NCI-H1105 (cell line): ENCODE results near the gene ATRIP.
"Not testable (repeated sequence)": the region's sequence is repeated elsewhere in the genome, so short reads cannot be mapped to it uniquely, and the experiment has no call there.

Experiments
- DNase-seq: peaks from one replicate; lab custom pipeline; 2025; lab: John Stamatoyannopoulos, UW

The ATRIP gene

DNA sequence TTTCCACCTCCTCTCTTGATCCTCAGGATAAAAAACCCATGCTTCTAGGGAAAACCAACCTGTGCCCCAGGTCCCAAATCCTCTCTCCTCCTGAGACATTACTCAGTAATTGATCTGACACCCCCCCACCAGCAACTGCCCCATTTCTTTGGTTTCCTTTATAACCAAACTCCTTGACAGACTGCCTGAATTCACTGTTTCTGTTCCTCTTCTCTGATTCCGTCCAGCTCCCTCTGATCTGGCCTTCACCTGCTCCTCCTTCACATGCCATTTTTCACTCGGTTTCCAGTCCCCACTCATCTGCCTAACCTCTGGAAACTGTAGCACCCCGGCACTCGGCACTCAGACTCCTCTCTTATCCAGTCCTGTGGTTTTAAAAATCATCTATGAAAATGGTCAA lies 8.7 kb upstream of the ATRIP start:
- DNase-seq, result no peak

DNA sequence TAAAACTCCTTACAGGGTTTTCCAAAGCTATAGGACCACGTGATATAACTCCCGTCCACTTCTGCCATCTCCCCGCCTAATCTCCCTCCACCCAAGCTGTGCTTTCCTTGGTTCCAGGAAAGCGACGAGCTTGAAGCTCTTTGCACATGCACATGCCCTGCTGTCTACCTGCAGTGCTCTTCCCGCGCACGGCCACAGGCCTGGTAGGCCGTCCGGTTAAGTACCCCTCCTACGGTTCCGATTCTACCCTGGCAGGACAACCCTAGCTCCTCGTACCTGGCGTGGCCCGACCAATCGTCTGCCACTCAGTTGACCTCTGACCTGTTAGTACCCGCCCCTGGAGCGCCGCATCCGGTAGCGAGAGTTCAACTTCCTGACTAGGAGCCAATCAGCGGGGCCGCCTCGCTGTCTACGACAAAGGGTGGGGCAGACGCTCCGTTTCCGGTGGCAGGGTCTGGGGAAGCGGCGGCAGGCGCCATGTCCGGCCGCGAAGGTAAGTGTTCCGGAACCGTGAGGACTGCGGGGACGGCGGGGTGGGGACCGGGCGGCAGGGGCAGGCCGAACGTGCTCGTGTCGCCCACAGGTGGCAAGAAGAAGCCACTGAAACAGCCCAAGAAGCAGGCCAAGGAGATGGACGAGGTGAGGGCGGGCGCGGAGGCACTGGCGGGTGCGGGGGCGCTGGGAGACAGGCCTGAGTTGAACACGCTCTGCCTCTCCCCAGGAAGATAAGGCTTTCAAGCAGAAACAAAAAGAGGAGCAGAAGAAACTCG lies 6.5 kb upstream of the ATRIP start, which contains the start of the genes CCDC51 and TMA7:
TSS of gene CCDC51 (minus strand) at position 300 of the 770 bp plus-strand sequence. CDS start 4,991 bp downstream, outside the sequence.
TSS of gene TMA7 (plus strand) at position 438 of the 770 bp plus-strand sequence. CDS start at position 478, 40 bp downstream.
- peak; percentile 85 for DNase-seq

DNA sequence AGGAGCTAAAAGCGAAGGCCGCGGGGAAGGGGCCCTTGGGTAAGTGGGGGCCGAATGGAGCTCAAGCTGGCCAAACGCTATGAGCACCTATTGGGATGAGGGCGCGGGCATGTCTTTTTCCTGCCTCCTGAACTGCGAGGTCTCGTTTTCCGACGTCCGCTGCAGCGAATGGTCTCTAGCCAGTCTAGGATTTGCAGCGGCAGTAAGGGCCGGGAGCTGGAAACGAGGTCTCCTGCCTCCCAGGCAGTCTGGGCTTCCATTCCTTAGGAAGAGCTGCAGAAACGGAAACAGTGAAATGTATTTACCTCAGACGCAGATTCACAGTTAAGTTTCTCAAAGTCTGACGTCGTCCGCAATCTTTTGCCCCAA lies 6.0 kb upstream of the ATRIP start:
- no peak for DNase-seq

DNA sequence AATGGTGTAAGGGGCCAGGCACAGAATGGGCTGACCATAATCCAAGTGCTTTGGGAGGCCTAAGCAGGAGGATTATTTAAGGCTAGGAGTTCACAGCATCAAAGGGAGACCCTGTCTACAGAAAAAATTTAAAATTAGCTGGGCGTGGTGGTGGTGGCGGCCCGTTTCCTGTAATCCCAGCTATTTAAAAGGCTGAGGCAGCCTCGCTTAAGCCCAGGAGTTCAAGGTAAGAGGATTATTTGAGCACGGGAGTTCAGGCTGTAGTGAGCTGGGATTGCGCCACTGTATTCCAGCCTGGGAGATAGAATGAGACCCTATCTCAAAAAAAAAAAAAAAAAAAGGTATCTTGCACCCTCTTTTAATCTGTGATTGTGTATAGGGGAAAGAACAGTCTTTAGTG lies 4.6 kb upstream of the ATRIP start:
- DNase-seq, result no peak

DNA sequence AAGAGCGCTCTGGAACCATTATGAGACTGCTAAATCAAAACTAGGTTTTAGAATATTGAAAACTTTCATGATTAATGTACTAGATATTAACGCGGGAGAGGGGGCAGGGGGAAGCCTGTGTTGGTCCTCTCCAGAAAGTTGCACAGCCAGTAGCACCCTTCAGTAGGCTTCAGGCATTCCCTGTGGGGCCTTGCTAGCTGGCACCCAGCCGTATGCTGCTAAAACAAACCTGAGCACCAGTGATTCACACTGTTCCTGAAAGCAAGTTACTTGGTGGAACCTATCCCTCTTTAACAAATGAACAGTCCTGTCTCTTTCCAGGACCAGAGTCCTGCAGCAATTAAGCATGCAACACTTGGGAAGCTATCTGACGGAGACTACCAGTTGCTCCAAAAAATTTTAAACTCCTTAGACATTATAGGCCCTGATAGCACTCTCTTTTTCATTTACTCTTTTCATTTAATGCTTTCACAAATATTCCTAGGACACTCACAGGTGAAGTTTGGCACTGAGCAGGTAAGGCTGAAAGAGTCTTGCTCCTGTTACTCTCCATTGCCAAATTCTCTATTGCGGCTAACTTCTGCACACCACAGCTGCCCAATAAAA lies 1.2 kb upstream of the ATRIP start:
- no peak for DNase-seq

DNA sequence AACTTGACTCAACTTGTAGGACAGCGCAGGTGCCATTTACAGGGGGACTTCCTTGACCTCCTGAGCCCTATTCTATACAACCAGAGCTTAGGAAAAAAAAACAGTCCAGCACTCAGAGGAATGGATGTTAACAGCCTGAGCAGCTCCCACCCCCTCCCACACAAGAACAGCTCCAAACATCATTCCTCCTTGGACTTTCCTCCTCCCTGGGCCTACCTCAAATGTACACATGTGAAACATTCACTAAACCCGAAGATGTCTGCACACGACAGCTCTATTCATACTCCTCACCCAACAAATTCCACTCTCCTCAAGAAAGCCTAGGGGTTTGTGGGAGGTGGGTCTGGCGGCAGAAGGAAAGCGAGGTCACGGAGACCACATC lies 503 bp upstream of the ATRIP start:
- DNase-seq, result no peak

DNA sequence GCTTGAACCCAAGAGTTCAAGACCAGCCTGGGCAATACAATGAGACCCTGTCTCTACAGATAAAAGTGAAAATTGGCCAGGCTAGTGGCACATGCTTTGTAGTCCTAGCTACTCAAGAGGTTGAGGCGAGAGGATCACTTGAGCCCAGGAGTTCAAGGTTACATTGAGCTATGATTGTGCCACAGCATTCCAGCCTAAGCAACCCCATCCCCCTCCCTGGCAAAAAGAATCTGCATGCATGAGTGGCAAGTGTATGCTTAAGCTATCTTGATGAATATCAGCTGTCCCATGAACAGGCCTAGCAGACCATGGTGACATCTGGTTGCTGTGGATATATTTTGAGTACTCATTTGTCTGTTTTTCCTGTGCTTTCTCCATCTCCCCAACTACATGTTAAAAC lies 4.7 kb downstream of the ATRIP start:
- DNase-seq, result no peak

DNA sequence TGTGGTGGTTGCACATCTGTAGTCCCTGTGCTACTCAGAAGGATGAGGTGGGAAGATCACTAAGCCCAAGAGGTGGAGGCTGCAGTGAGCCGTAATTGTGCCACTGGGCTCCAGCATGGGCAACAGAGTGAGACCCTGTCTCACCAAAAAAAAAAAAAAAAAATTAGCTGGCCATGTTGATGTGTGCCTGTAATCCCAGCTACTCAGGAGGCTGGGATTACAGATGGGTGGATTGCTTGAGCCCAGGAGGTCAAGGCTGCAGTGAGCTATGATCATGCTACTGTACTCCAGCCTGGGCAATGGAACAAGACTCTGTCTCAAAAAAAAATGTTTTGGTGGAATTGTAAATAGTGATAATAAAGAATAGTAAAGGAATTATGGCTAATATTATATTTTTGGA lies 9.9 kb downstream of the ATRIP start:
- no peak for DNase-seq

DNA sequence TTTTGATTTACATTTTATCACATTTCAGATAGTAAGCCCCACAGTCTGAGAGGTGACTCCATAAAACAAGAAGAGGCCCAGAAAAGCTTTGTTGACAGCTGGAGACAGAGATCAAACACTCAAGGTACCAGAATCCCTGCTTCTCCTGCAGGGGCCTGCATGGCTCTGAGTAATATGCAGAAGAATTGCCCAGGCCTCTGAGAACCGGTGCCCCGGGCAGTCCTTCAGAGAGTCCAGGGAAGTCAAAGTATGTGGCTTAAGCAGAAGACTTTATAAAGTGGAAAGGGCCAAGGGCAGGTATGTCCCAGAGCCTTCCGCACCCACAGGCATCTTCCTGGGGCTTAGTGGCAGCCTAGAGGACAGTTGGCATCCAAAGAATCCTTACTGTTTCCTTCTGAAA lies 12.8 kb downstream of the ATRIP start:
- no peak for DNase-seq

DNA sequence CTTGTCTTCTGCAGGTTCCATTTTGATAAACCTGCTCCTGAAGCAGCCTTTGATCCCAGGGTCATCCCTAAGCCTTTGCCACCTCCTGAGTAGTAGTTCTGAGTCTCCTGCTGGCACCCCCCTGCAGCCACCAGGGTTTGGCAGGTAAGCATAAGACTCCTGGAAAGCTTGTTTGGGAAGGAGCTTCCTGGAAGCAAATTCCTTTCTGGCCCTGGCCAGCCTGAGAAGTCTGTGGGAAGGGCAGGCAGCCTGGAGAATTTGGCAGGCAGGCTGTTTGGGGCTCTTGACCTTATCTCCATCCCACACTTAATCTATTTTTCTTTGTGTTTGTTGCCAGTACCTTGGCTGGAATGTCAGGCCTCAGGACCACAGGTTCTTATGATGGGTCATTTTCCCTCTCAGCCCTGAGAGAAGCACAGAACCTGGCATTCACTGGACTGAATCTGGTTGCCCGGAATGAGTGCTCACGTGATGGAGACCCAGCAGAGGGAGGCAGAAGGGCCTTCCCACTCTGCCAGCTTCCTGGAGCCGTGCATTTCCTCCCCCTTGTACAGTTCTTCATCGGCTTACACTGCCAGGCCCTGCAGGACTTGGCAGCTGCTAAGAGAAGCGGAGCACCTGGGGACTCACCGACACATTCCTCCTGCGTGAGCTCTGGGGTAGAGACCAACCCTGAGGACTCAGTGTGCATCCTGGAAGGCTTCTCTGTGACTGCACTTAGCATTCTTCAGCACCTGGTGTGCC lies 13.4 kb downstream of the ATRIP start:
- DNase-seq, result no peak

DNA sequence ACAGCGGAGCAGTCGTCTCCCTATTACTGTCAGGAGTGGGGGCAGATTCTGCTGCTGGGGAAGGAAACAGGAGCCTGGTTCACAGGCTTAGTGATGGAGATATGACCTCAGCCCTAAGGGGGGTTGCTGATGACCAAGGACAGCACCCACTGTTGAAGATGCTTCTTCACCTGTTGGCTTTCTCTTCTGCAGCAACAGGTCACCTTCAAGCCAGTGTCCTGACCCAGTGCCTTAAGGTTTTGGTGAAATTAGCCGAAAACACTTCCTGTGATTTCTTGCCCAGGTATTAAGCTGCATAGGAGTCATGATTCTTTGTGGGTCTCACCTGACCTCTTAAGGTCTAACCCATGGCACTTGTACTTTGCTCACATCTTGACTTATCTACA lies 14.0 kb downstream of the ATRIP start:
- no peak for DNase-seq

DNA sequence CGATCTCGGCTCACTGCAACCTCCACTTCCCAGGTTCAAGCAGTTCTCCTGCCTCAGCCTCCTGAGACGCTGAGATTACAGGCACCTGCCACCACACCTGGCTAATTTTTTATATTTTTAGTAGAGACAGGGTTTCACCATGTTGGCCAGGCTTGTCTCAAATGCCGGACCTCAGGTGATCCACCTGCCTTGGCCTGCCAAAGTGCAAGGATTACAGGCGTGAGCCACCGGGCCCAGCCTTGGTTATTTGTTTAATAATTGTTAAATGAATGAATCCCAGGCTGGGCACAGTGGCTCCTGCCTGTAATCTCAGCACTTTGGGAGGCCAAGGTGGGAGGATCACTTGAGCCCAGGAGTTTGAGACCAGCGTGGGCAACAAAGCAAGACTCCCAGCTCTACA lies 15.2 kb downstream of the ATRIP start:
- not testable (repeated sequence) for DNase-seq

DNA sequence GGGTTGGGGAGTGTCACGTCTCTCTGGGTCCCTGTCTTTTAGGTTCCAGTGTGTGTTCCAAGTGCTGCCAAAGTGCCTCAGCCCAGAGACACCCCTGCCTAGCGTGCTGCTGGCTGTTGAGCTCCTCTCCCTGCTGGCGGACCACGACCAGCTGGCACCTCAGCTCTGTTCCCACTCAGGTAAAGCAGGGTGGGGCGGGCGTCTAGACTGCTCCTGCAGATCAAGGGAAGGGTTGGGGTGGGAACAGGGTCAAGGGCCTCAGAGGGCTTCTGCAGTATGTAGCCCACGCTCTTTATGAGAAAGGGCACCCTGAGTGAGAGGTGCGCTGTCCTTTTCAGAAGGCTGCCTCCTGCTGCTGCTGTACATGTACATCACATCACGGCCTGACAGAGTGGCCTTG lies 17.2 kb downstream of the ATRIP start:
- no peak for DNase-seq

DNA sequence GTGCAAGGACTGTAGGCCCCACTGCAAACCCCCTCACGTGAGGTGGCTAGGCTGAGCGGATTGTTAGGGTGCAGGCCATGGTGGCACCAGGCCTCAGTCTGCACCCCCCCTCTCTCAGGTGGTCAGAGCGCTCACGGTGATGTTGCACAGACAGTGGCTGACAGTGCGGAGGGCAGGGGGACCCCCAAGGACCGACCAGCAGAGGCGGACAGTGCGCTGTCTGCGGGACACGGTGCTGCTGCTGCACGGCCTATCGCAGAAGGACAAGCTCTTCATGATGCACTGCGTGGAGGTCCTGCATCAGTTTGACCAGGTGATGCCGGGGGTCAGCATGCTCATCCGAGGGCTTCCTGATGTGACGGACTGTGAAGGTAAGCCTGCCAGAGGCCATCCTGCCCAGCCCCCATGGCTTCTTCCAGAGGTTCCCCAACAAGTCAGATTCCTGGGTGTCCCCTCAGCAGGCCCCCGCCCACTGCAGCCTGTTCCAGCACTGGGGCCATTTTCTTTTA lies 18.2 kb downstream of the ATRIP start:
- no peak for DNase-seq

DNA sequence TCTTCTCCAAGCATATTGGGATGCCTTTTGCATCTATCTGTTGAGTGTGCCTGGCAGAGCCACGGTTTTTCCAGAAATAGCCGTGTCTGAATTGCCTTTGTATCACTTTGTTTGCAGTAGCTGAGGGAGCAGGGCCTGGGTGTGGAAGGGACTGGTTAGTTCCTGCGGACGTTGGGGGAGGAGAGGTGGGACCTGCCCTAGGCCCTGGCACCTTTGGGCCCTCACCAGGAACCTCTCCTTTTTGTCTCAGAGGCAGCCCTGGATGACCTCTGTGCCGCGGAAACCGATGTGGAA lies 18.6 kb downstream of the ATRIP start:
- DNase-seq, result no peak

DNA sequence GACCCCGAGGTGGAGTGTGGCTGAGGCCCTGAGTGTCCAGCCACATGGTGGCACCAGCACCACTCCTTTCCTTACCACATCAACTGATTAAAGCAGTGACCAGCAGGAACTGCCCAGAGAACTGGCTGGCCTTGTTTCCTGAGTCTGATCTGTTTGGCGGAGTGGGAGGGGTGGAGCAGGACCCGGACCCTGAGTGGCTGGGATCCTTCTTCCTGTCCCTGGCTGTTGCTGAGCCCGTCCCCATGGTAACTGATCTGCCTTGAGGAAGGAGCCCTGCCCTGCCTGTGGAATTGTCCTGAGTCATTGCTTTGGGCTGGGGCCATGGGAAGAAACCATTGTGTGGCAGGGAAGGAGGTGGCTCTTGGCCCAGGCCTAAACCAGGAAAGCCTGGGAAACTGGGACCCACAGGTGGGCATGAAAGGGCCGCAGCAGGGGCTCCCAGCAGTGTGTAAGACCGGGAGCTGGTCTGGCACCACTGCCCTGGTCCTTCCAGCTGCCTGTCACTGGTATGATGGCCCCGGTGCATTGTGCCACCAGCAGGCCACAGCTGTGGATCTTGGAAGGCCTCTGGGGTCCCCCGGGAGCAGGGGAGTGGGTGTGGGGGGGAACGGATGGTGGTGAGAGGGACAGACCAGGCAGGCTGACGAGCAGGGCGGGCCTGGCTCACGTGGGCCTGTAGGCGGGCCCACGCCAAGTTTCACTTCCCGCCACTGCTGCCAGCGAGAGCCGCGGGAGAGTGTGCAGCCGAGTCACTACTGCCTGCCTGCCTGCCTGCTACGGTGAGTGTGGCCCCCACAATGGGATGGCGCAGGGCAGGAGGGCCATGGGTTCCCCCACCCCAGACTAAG lies 19.2 kb downstream of the ATRIP start:
- peak; percentile 18 for DNase-seq

DNA sequence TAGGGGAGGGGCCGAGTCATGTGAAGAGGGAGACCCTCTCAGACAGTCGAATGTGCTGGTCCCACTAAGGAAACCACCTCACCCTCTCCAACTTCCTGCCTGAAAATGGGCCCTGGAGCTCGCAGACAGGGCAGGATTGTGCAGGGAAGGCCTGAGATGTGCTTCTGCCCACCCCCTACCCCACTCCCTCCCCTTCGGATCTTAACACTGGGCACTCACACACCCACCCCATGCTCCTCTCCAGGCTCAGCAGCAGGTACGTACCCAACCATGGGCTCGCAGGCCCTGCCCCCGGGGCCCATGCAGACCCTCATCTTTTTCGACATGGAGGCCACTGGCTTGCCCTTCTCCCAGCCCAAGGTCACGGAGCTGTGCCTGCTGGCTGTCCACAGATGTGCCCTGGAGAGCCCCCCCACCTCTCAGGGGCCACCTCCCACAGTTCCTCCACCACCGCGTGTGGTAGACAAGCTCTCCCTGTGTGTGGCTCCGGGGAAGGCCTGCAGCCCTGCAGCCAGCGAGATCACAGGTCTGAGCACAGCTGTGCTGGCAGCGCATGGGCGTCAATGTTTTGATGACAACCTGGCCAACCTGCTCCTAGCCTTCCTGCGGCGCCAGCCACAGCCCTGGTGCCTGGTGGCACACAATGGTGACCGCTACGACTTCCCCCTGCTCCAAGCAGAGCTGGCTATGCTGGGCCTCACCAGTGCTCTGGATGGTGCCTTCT lies 20.0 kb downstream of the ATRIP start:
- DNase-seq, result no peak

DNA sequence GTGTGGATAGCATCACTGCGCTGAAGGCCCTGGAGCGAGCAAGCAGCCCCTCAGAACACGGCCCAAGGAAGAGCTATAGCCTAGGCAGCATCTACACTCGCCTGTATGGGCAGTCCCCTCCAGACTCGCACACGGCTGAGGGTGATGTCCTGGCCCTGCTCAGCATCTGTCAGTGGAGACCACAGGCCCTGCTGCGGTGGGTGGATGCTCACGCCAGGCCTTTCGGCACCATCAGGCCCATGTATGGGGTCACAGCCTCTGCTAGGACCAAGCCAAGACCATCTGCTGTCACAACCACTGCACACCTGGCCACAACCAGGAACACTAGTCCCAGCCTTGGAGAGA lies 20.5 kb downstream of the ATRIP start:
- DNase-seq, result no peak

DNA sequence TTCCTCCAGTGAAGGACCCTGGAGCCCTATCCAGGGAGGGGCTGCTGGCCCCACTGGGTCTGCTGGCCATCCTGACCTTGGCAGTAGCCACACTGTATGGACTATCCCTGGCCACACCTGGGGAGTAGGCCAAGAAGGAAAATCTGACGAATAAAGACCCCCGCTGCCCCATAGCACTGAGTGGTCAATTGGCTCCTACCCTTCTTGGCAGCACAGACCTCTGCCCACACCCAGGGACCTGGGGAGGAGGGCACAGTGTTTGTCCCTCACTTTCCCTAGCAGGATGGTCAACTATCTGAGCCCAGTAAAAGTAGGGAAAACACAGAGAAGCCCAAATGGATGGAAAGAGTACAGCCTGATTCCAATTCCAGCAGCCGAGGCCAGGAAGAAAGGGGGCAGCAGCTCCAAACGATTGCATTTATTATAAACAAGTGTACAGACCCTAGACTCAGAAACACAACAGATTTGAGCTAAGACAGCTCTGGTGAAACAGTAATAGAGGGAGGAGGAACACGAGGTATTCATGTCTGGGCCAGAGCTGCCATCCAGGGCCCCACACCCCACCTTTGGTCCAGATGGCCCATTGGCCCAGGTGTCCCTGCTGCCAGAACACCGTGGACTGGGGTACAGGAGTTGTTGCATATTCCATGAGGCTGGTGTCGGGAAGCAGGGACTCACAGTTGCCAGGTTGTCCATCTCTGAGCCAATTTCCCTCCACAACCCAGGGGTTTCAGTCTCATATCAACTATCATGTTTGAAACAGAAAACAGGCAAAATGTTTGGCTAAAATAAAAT lies 21.1 kb downstream of the ATRIP start:
- no peak for DNase-seq

DNA sequence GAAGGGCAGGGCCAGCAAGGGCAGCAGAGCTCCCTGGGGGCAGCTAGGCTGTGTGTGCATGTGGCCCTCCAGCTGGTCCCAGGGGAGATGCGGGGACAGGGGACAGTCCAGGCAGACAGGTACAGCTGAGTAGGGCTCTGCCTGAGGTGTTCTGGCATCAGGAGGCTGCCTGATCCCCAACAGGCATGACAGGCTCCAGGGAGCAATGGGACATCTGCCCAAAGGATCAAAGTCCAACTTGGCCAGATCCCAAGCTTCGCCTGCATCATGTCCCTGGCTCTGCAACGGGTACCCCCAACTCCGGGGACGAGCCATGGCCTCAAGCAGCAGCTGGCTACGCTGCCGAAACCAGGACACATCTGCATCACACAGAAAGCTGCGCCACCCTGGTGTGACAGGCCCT lies 21.8 kb downstream of the ATRIP start:
- DNase-seq, result no peak
